A549 (cell line): ENCODE measurements around the gene MCOLN3. TPM values are rescaled to one million over a fixed set of nuclear protein-coding genes. Genes with fewer than 3 reads are reported as not detected.

ENCODE experiments used
- polyA plus RNA-seq, 4 experiments: library from polyadenylated mRNA; depleted of rRNA in 3 of 4; stranded (reverse); fragments of >200 nt; fragmentation: RNase III in 1 of 4; extraction: RNeasy Plus Mini Kit Qiagen cat#74134 plus additional on column Dnase treatment in 1 of 4; gene quantifications; 2 replicates in 3 of 4; 3 replicates in 1 of 4; pipeline ENCODE4 v1.2.3, GENCODE V29; 2011 to 2017

Gene MCOLN3
- polyA plus RNA-seq, 2 of the 4 experiments (the other 2 are of a cell fraction), result 4.2 to 6.7 TPM

Other genes starting within 250 kb of the MCOLN3 start
- 0.01 and 0.05 TPM in 2 replicates for gene LPAR3, start 155.3 kb downstream of the MCOLN3 start, polyA plus RNA-seq (2011; rRNA removed)
- 0.08 to 0.12 TPM (median 0.11 TPM) in 3 replicates for gene LPAR3, start 155.3 kb downstream of the MCOLN3 start, polyA plus RNA-seq (2017; fragmentation: RNase III; extraction: RNeasy Plus Mini Kit Qiagen cat#74134 plus additional on column Dnase treatment)
- 4.4 and 4.6 TPM in 2 replicates for gene MCOLN2, start 51.4 kb downstream of the MCOLN3 start, polyA plus RNA-seq (2011; rRNA removed)
- gene MCOLN2, start 51.4 kb downstream of the MCOLN3 start, polyA plus RNA-seq (2017; fragmentation: RNase III; extraction: RNeasy Plus Mini Kit Qiagen cat#74134 plus additional on column Dnase treatment), result 2.0 to 3.1 TPM (median 2.5 TPM) in 3 replicates
- 2.2 and 2.6 TPM in 2 replicates for gene SYDE2, start 152.5 kb upstream of the MCOLN3 start, polyA plus RNA-seq (2011; rRNA removed)
- 0.83 to 1.2 TPM (median 0.92 TPM) in 3 replicates for gene SYDE2, start 152.5 kb upstream of the MCOLN3 start, polyA plus RNA-seq (2017; fragmentation: RNase III; extraction: RNeasy Plus Mini Kit Qiagen cat#74134 plus additional on column Dnase treatment)
- gene C1orf52, start 211.2 kb upstream of the MCOLN3 start, polyA plus RNA-seq (2011; rRNA removed), result 19.7 and 22.4 TPM in 2 replicates
- 12.2 to 14.8 TPM (median 12.3 TPM) in 3 replicates for gene C1orf52, start 211.2 kb upstream of the MCOLN3 start, polyA plus RNA-seq (2017; fragmentation: RNase III; extraction: RNeasy Plus Mini Kit Qiagen cat#74134 plus additional on column Dnase treatment)
- gene BCL10, start 228.1 kb upstream of the MCOLN3 start, polyA plus RNA-seq (2011; rRNA removed), result 12.7 and 15.5 TPM in 2 replicates
- 8.4 to 9.8 TPM (median 8.9 TPM) in 3 replicates for gene BCL10, start 228.1 kb upstream of the MCOLN3 start, polyA plus RNA-seq (2017; fragmentation: RNase III; extraction: RNeasy Plus Mini Kit Qiagen cat#74134 plus additional on column Dnase treatment)